Uterus (tissue), 4 donors: ENCODE measurements around the gene WDFY4. TPM values are rescaled to one million over a fixed set of nuclear protein-coding genes. Genes with fewer than 3 reads are reported as not detected.

Source experiments
- DNase-seq, 2 donors: peaks; one replicate each; pipeline ENCODE4 v3.0.0-alpha.2; 2019 to 2020
- H3K27ac ChIP-seq, 2 donors: fragments of 200-600 bp; sonication (generic); 1 replicate in 1 of 2; 2 replicates in 1 of 2; pipeline ENCODE4 v1.5.1; 2016 to 2018
- H3K27me3 ChIP-seq, 2 donors: fragments of 200-600 bp; sonication (generic); one replicate each; pipeline ENCODE4 v1.5.1; 2018 to 2019; ENCODE audit warnings: control low read depth in 1 of 2
- H3K36me3 ChIP-seq, 2 donors: fragments of 200-600 bp; sonication (generic); one replicate each; pipeline ENCODE4 v1.5.1; 2019; ENCODE audit warnings: control low read depth in 1 of 2
- H3K4me1 ChIP-seq, 2 donors: fragments of 200-600 bp; sonication (generic); one replicate each; pipeline ENCODE4 v1.5.1; 2018 to 2019; ENCODE audit warnings: control low read depth in 1 of 2
- H3K4me3 ChIP-seq, 2 donors: fragments of 200-600 bp; sonication (generic); 1 replicate in 1 of 2; 2 replicates in 1 of 2; pipeline ENCODE4 v1.5.1; 2018 to 2019; ENCODE audit warnings: mild to moderate bottlenecking in 1 of 2
- H3K9me3 ChIP-seq, 2 donors: fragments of 200-600 bp; sonication (generic); one replicate each; pipeline ENCODE4 v1.5.1; 2019; ENCODE audit warnings: control low read depth in 1 of 2
- CTCF ChIP-seq, 4 experiments: fragments of 200-600 bp in 2 of 4; fragments of 450-650 bp in 2 of 4; sonication (generic) in 2 of 4; IDR thresholded peaks; one replicate each; pipeline ENCODE4 v1.5.1; 2016 to 2019; ENCODE audit warnings: antibody characterized with exemption in 4 of 4, mild to moderate bottlenecking in 2 of 4, moderate library complexity in 1 of 4
- POLR2A ChIP-seq, 2 donors: fragments of 450-650 bp; IDR thresholded peaks; one replicate each; pipeline ENCODE4 v1.6.1; 2016; ENCODE audit warnings: antibody characterized with exemption in 2 of 2, mild to moderate bottlenecking in 1 of 2, moderate library complexity in 1 of 2
- intact Hi-C: fragments of 100-400 bp; cut with DNase I; formaldehyde crosslinking; loops from one replicate; pipeline ENCODE4 v1.15.1; 2023; ENCODE audit warnings: low total_unique reads
- total RNA-seq, 4 donors: library from RNA; depleted of rRNA in 3 of 4; stranded (reverse); fragments of >200 nt in 3 of 4; gene quantifications; one replicate each; pipeline versions ENCODE4 v1.1.0 to v1.2.4, GENCODE V29; 2014 to 2023
- donor health status: DM: yes; HTN: yes; CAD: no.

WDFY4 gene
- total RNA-seq, 4 donors from 2014 or later, result 0.26 to 5.2 (median 1.2) TPM

GRCh38 chr10:48843198-48843597, 158.5 kb downstream of the WDFY4 start:
- intact Hi-C loops, result no loop called here
- Histone ChIP-seq H3K27me3 (no peaks in the 10 kb centered on the region), H3K9me3 (no peaks in the 10 kb centered on the region), H3K4me1 (no peaks in the 10 kb centered on the region), H3K27ac (no peak overlapping the region), H3K4me3 (no peak overlapping the region), H3K36me3 (no peaks in the 10 kb centered on the region)
- no peak for TF ChIP-seq POLR2A (IDR thresholded peaks at IDR 0.05)
- TF ChIP-seq CTCF (IDR thresholded peaks at IDR 0.05), result no peak
- DNase-seq, result no peak

- Histone ChIP-seq H3K4me1 (no peaks in the 10 kb centered on the region), H3K27me3 (no peaks in the 10 kb centered on the region), H3K9me3 (no peaks in the 10 kb centered on the region), H3K4me3 (no peak overlapping the region), H3K36me3 (no peaks in the 10 kb centered on the region), H3K27ac (no peak overlapping the region)
- intact Hi-C loops, result no loop called here
- TF ChIP-seq CTCF (IDR thresholded peaks at IDR 0.05) (no peak), POLR2A (IDR thresholded peaks at IDR 0.05) (no peak)
- DNase-seq, result no peak
Measured at GRCh38 chr10:48844616-48845015, 159.9 kb downstream of the WDFY4 start.

- Histone ChIP-seq H3K36me3 (no peaks in the 10 kb centered on the region), H3K27me3 (no peaks in the 10 kb centered on the region)
- no peak for TF ChIP-seq POLR2A (IDR thresholded peaks at IDR 0.05)
- TF ChIP-seq CTCF (IDR thresholded peaks at IDR 0.05), result no peak
Measured at GRCh38 chr10:48845512-48845911, 160.8 kb downstream of the WDFY4 start.

GRCh38 chr10:48847691-48848090, 163.0 kb downstream of the WDFY4 start:
- H3K4me3 ChIP-seq, result no peak overlapping the region
- no peak for DNase-seq
- H3K27me3 ChIP-seq, result no peaks in the 10 kb centered on the region
- H3K27ac ChIP-seq, result no peak overlapping the region
- no peaks in the 10 kb centered on the region for H3K36me3 ChIP-seq
- no peak for TF ChIP-seq POLR2A (IDR thresholded peaks at IDR 0.05)
- TF ChIP-seq CTCF (IDR thresholded peaks at IDR 0.05), result no peak
- H3K4me1 ChIP-seq, result no peaks in the 10 kb centered on the region
- no peaks in the 10 kb centered on the region for H3K9me3 ChIP-seq
- intact Hi-C loops, result no loop called here

More at GRCh38 chr10:48845512-48845911, 160.8 kb downstream of the WDFY4 start:
- DNase-seq, result no peak
- H3K4me3 ChIP-seq, result no peak overlapping the region
- H3K4me1 ChIP-seq, result no peaks in the 10 kb centered on the region
- no peaks in the 10 kb centered on the region for H3K9me3 ChIP-seq
- intact Hi-C loops, result no loop called here
- H3K27ac ChIP-seq, result no peak overlapping the region

GRCh38 chr10:48856855-48857254, 172.2 kb downstream of the WDFY4 start:
- no peak for DNase-seq
- Histone ChIP-seq H3K27me3 (no peaks in the 10 kb centered on the region), H3K4me1 (no peaks in the 10 kb centered on the region), H3K9me3 (no peaks in the 10 kb centered on the region), H3K27ac (no peak overlapping the region), H3K36me3 (no peaks in the 10 kb centered on the region), H3K4me3 (no peak overlapping the region)
- intact Hi-C loops, result no loop called here
- TF ChIP-seq CTCF (IDR thresholded peaks at IDR 0.05) (no peak), POLR2A (IDR thresholded peaks at IDR 0.05) (no peak)
